ENCODE results near the gene FKBP1C. TPM values are rescaled to one million over a fixed set of nuclear protein-coding genes. Genes with fewer than 3 reads are reported as not detected.
"Not testable (repeated sequence)": the region's sequence is repeated elsewhere in the genome, so short reads cannot be mapped to it uniquely, and the experiment has no call there.

Gene FKBP1C
- total RNA-seq, 1 donor = 0.18 TPM

DNA sequence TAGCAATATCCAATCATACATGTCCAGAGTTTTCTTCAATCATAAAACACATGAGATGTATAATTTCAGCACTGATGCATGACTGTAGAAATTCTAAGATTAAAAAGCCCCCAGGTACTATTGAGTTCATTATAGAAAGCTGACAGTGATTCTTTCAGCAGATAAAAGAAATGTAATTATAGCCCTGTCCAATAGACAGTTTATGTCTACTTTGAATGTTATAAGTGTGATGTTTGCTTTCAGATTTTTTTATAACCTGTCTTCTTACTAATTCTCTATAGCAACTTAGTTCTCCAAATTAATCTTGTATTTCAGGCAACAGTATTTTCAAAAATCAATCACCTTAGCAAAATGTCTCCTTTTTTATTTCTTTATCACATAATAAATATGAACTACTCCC lies 13.5 kb upstream of the FKBP1C start:
- no peak overlapping the region for H3K4me3 ChIP-seq (ENCODE audit: low read depth, low read length)
- TF ChIP-seq, protein P1, sequence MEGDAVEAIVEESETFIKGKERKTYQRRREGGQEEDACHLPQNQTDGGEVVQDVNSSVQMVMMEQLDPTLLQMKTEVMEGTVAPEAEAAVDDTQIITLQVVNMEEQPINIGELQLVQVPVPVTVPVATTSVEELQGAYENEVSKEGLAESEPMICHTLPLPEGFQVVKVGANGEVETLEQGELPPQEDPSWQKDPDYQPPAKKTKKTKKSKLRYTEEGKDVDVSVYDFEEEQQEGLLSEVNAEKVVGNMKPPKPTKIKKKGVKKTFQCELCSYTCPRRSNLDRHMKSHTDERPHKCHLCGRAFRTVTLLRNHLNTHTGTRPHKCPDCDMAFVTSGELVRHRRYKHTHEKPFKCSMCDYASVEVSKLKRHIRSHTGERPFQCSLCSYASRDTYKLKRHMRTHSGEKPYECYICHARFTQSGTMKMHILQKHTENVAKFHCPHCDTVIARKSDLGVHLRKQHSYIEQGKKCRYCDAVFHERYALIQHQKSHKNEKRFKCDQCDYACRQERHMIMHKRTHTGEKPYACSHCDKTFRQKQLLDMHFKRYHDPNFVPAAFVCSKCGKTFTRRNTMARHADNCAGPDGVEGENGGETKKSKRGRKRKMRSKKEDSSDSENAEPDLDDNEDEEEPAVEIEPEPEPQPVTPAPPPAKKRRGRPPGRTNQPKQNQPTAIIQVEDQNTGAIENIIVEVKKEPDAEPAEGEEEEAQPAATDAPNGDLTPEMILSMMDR (IDR thresholded peaks at IDR 0.05; ENCODE audit: insufficient read depth, low read length) = no peak
- no peak for DNase-seq (ENCODE audit: low read depth)

DNA sequence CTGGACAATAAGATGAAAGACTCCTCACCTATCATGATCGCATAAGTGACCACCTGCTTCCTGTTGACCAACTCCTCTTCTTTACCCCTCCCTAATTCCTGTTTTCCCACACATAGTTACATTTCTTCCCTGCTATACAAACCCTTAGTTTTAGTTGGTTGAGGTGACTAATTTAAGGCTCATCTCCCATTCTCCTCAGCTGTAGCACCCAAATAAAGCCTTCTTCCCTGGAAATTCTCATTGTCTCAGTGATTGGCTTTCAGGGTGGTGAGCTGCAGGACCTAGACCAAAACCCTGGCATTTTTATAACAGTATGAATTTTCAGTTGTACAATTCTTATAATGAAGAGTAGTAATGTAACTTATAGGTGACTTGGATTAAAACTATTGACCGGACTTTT lies 2.1 kb downstream of the FKBP1C start:
- H3K4me3 ChIP-seq (ENCODE audit: low read depth, low read length) = no peak overlapping the region
- DNase-seq (ENCODE audit: low read depth) = no peak
- TF ChIP-seq, protein P1 (IDR thresholded peaks at IDR 0.05; ENCODE audit: insufficient read depth, low read length) = no peak

DNA sequence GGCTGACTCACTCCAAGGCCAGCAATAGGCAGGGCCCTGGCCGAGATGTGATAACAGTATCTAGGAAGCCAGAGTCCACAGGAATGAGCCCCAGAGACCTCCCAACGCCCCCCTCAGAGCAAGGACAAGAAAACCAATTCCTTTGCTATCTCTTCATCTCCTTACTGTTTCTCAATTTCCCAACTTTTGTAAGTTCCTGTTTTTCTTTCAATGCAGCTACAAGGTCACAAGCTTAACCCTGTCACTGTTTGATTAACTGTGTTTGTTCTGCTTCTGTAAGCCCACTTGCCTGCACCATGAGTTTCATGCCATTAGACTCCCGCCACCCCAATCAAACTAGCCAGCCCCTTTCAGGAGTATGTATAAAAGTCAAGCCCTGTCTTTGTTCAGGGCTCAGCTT lies 3.5 kb downstream of the FKBP1C start:
- TF ChIP-seq, protein P1 (IDR thresholded peaks at IDR 0.05; ENCODE audit: insufficient read depth, low read length) = no peak
- no peak overlapping the region for H3K4me3 ChIP-seq (ENCODE audit: low read depth, low read length)
- DNase-seq (ENCODE audit: low read depth) = no peak

DNA sequence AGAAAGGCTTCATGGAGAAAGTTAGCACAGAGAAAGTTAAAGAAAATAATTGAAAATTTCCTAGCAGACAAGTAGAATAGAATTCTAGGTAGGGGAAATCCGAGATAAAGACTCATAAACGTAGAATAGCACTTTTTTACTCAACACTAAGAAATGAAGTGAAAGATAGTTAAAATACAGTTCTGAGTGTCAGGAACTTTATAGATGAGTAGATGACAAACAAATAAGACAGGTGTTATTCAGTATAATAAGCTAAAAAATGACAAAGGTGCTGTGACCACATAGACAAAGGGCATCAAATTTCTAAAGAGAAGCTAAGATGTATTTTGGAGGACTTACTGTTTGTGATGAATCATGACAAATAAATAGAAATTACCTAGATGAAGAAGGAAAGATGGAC lies 12.9 kb downstream of the FKBP1C start:
- TF ChIP-seq, protein P1 (IDR thresholded peaks at IDR 0.05; ENCODE audit: insufficient read depth, low read length) = no peak

DNA sequence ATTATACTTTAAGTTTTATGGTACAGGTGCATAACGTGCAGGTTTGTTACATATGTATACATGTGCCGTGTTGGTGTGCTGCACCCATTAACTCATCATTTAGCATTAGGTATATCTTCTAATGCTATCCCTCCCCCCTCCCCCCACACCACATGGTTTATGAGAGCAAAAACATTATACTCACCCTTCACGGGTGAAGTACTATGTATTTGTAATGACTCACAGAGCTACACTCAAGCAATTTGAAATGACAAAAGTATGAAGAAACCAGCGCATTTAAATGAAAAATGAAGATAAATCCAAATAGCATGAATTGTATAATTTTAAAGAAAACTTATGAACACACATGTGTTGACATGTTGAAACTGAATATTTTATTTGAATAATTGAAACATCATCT lies 14.7 kb downstream of the FKBP1C start:
- H3K4me3 ChIP-seq (ENCODE audit: low read depth, low read length); DNase-seq (ENCODE audit: low read depth): not testable (repeated sequence)

More for the DNA sequence above, 12.9 kb downstream of the FKBP1C start:
- no peak overlapping the region for H3K4me3 ChIP-seq (ENCODE audit: low read depth, low read length)
- DNase-seq (ENCODE audit: low read depth) = no peak

DNA sequence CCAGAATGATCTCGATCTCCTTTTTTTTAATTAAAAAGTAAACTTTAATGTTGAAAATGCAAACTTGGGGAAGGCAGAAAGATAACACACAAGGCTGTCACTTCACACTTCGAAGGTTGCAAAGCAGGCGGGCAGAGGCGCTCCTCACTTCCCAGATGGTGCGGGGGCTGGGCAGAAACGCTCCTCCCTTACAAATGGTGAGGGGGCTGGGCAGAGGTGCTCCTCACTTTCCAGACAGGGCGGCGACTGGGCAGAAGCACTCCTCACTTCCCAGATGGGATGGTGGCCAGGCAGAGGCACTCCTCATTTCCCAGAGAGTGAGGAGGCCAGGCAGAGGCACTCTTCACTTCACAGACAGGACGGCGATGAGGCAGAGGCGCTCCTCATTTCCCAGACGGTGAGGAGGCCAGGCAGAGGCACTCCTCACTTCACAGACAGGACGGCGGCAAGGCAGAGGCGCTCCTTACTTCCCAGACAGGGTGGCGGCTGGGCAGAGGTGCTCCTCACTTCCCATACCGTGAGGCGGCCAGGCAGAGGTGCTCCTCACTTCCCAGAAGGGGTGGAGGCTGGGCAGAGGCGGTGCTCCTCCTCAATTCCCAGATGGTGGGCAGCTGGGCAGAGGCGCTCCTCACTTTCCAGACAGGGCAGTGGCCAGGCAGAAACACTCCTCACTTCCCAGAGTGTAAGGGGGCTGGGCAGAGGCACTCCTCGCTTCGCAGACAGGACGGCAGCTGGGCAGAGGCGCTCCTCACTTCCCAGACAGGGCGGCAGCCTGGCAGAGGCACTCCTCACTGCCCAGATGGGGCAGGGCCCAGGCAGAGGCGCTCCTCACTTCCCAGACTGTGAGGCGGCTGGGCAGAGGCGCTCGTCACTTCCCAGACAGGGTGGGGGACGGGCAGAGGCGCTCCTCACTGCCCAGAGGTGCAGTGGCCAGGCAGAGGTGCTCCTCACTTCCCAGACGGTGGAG lies 16.9 kb downstream of the FKBP1C start:
- H3K4me3 ChIP-seq (ENCODE audit: low read depth, low read length); DNase-seq (ENCODE audit: low read depth): not testable (repeated sequence)

DNA sequence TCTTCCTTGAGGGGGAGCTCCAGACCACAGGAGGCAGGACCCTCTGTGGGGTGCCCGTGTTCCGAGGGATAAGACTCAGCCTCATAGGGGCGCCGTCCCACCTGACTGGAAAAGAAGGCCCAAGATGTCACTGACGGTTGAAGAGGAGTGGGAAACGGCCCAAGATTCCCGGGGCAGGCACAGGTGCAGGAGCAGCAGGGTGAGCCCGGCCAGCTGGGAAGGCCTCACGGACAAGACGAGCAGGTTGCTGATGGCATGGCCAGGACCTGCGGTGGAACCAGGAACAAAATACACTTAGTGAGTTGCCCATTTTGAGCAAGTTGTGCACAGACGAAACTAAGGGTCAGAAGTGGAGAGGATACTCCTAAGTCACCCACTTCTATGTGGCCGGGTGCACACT lies 18.8 kb downstream of the FKBP1C start:
- H3K4me3 ChIP-seq (ENCODE audit: low read depth, low read length) = not testable (repeated sequence)

DNA sequence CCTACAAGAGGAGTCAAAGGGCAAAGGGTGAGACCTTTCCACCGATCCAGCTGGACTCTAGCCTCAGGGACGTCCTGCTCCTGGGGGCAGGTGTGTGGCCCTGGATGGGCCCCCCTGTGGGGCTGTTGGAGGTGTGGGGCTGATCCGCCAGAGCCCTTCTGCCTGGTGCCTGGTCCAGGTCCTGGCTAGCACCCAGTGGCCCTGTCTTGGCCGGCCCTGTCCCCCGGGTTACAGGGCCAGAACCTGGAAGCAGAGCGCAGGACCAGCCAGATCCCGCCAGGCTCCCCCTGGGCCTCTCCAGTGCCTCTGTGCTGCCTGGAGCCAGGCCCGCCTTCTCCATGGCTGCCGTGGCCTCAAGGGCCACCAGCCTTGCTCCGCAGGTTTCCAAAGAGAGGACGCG lies 19.2 kb downstream of the FKBP1C start:
- not testable (repeated sequence) for DNase-seq (ENCODE audit: low read depth)

More for the DNA sequence above, 18.8 kb downstream of the FKBP1C start:
- not testable (repeated sequence) for DNase-seq (ENCODE audit: low read depth)

DNA sequence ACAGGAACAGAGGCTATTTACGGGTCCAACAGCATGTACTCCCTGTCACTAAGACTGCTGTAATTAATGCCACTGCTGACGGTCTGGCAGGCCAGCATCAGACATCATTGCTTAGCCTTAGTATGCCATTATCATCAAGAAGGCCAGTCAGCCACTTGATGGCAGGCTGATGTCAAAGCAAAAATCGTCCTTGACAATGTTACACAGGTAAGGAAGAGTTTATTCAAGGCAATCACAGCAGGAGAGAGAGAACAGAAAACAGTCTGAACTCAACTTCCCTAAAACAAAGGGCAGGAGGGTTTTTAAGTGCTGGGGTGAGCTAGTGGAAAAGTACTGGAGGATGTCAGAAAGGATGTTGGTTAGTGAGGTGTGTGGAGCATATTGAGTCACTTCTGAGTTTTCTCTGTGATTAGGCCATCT lies 25.1 kb downstream of the FKBP1C start:
- TF ChIP-seq, protein P1 (IDR thresholded peaks at IDR 0.05; ENCODE audit: insufficient read depth, low read length) = no peak
- H3K4me3 ChIP-seq (ENCODE audit: low read depth, low read length) = no peak overlapping the region
- no peak for DNase-seq (ENCODE audit: low read depth)

More for the DNA sequence above, 19.2 kb downstream of the FKBP1C start:
- not testable (repeated sequence) for H3K4me3 ChIP-seq (ENCODE audit: low read depth, low read length)

All from fibroblast of the aortic adventitia (primary cell).